ENCODE results near the gene GNL1. TPM values are rescaled to one million over a fixed set of nuclear protein-coding genes. Genes with fewer than 3 reads are reported as not detected.

GNL1 gene
- polyA plus RNA-seq, 1 of the 3 experiments (the other 2 are of a cell fraction), result 36.4 TPM

DNA sequence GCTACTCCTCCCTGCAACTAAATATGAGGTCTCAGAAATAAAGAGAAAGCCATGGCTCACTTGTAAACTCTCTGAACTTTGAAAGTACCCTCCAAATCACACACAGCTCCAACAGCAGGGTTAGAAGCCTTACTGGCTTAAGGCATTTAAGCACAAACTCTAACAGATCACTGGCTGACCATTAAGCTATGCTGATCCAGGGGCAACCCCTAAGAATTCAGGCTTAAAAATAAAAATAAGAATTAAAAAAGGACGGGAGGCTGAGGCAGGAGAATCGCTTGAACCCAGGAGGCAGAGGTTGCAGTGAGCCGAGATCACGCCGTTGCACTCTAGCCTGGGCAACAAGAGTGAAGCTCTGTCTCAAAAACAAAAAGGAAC lies 45.1 kb downstream of the GNL1 start:
- H3K27ac ChIP-seq (ENCODE audit: low read depth in 2 of 2, low read length in 1 of 2), result no peak overlapping the region
- H4K20me1 ChIP-seq (ENCODE audit: insufficient read depth), result no peaks in the 10 kb centered on the region
- ChIA-PET CTCF (interaction anchor here (1.2 to 2.9 kb wide), 5 partner anchors 21 to 168 kb away, joined by 3 to 18 read pairs (median 8); no protein-coding TSS in a partner anchor), POLR2A (interaction anchor here (0.7 kb wide), 1 partner anchor 21 kb away, joined by 5 read pairs; no protein-coding TSS in a partner anchor)
- no peak overlapping the region for H3K9ac ChIP-seq
- no peaks in the 10 kb centered on the region for H3K4me1 ChIP-seq (ENCODE audit: control insufficient read depth in 1 of 2, insufficient read depth in 2 of 2, low read depth in 1 of 2, low read length in 1 of 2)
- no peaks in the 10 kb centered on the region for H3K79me2 ChIP-seq (ENCODE audit: insufficient read depth)
- no peaks in the 10 kb centered on the region for H3K9me3 ChIP-seq
- DNase-seq, result no peak
- peak overlapping the region; percentile 69; the same call in 1 of the 2 replicates for H2AFZ ChIP-seq (ENCODE audit: low read depth)
- 0 out of 2 replicates have a peak overlapping the region, but pooled peaks have one; percentile 20 for H3K4me2 ChIP-seq
- no peaks in the 10 kb centered on the region for H3K9me2 ChIP-seq
- H3K4me3 ChIP-seq (ENCODE audit: low read depth in 2 of 2, low read length in 1 of 2), result no peak overlapping the region
- TF ChIP-seq JUND (IDR thresholded peaks at IDR 0.05) (no peak), EZH2phosphoT487 (IDR thresholded peaks at IDR 0.05; ENCODE audit: borderline replicate concordance, low read depth) (no peak), TAF1 (IDR thresholded peaks at IDR 0.05; ENCODE audit: borderline replicate concordance, low read depth, low read length) (no peak), PBX3 (IDR thresholded peaks at IDR 0.05) (no peak), MXI1 (IDR thresholded peaks at IDR 0.05; ENCODE audit: low read depth, low read length) (no peak), FOXJ3 (CRISPR knock-in tag; IDR thresholded peaks at IDR 0.05) (no peak), NRF1 (IDR thresholded peaks at IDR 0.05; ENCODE audit: low read depth, low read length) (no peak), NFIC (IDR thresholded peaks at IDR 0.05; ENCODE audit: borderline replicate concordance) (no peak), CHD2 (IDR thresholded peaks at IDR 0.05; ENCODE audit: low read length, partially characterized antibody) (no peak), SIN3A (IDR thresholded peaks at IDR 0.05; ENCODE audit: borderline replicate concordance, low read depth, low read length) (no peak), FOXM1 (IDR thresholded peaks at IDR 0.05; ENCODE audit: low read depth) (no peak), USF2 (IDR thresholded peaks at IDR 0.05; ENCODE audit: borderline replicate concordance, low read depth, low read length) (no peak), POLR2AphosphoS5 (IDR thresholded peaks at IDR 0.05; ENCODE audit: low read depth, low read length) (no peak), USF1 (IDR thresholded peaks at IDR 0.05; ENCODE audit: borderline replicate concordance, low read depth) (no peak), RCOR1 (IDR thresholded peaks at IDR 0.05; ENCODE audit: low read length) (no peak), RAD21 (IDR thresholded peaks at IDR 0.05; ENCODE audit: low read length) (no peak), MAX (IDR thresholded peaks at IDR 0.05; ENCODE audit: low read depth) (no peak), SMC3 (IDR thresholded peaks at IDR 0.05; ENCODE audit: low read depth, low read length) (no peak), ZBTB33 (IDR thresholded peaks at IDR 0.05; ENCODE audit: borderline replicate concordance, low read depth) (no peak), EP300 (IDR thresholded peaks at IDR 0.05; ENCODE audit: borderline replicate concordance in 1 of 2, low read depth in 1 of 2, low read length in 1 of 2) (no peak)
- no peaks in the 10 kb centered on the region for H3K27me3 ChIP-seq (ENCODE audit: insufficient read depth)
- peaks cover under 1% of the 10 kb centered on the region for H3F3A ChIP-seq (replicated peaks; ENCODE audit: insufficient read depth)
- no peaks in the 10 kb centered on the region for H3K36me3 ChIP-seq (replicated peaks in 1 of 2; ENCODE audit: control insufficient read depth in 1 of 2, insufficient read depth in 2 of 2, low read length in 1 of 2)
- 46% methylated on average over 5 of the region's 5 CpGs for WGBS (ENCODE audit: low lambda C conversion rate)

All from SK-N-SH (cell line).